ENCODE results near the gene SORBS1. TPM values are rescaled to one million over a fixed set of nuclear protein-coding genes. Genes with fewer than 3 reads are reported as not detected.

Gene SORBS1
- total and polyA plus RNA-seq, 4 donors, result 33.2 to 71.3 (median 44.1) TPM

DNA sequence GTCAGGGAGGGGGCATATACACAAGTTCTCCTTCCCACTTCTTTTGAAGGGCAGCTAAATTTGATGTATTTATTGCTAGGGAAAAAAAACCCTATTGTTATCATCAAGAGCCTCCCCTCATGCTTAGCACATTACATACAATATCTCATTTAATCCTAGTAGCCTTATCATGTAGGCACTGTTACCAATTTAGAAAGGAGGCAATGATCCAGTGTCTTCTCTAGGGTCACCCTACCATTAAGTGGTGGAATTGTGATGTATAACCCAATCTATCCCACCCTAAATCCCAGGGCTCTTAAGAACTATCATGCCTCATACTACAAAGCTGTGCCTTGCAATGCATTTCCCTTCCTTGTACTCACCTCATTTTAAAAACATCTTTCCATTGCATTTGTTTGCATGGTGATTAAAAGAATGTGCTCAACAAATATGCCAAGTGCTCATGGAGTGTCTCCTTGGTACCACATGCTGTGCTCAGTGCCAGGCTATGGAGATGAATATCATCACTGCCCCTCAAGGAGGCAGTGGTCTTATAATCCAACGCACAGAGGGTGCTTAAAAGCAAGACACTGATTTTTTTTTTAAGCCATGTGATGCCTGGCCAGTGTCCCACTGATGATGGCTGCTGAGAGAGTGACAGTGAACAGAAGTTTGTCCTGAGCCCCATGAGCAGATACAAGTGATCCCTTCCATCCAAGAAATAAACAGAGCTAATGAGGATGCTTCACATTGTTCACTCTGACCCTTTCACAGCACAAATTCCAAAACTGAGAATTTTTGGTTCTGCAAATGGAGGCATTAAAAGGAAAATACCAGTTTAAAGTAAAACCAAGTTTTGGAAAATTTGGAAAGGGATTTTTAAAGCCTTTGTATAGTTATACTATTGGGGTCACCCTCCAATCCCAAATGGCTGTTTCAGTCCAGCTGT lies 98.2 kb downstream of the SORBS1 start:
- H3K27me3 ChIP-seq (ENCODE audit: control insufficient read depth in 4 of 4, insufficient read depth in 4 of 4, low read length in 3 of 4), result no peaks in the 10 kb centered on the region
- no peak overlapping the region for H3K9ac ChIP-seq (ENCODE audit: low read depth in 1 of 2, low read length in 2 of 2)
- DNase-seq (ENCODE audit: low spot score), result no peak
- no peak overlapping the region for H3K4me3 ChIP-seq (ENCODE audit: low read depth in 1 of 3, low read length in 3 of 3)
- TF ChIP-seq NR2F2 (IDR thresholded peaks at IDR 0.05) (peak; percentile 91), FOXA2 (IDR thresholded peaks at IDR 0.05) (no peak), RXRA (IDR thresholded peaks at IDR 0.05) (peak; percentile 34 to 42), YY1 (IDR thresholded peaks at IDR 0.05) (peak; percentile 48), MAX (IDR thresholded peaks at IDR 0.05) (no peak), GABPA (IDR thresholded peaks at IDR 0.05 in 1 of 2, conservative IDR thresholded peaks at IDR 0.05 in 1 of 2) (no peak), SP1 (IDR thresholded peaks at IDR 0.05) (peak; percentile 39)
- H3K27ac ChIP-seq (ENCODE audit: low read depth in 1 of 2, low read length in 2 of 2), result peak overlapping the region; percentile 51 to 57
- peaks cover 12 to 24% (median 20%) of the 10 kb centered on the region in 4 donors for H3K4me1 ChIP-seq (ENCODE audit: control insufficient read depth in 4 of 4, insufficient read depth in 4 of 4, low read length in 3 of 4)
- H3K36me3 ChIP-seq (ENCODE audit: control insufficient read depth in 4 of 4, insufficient read depth in 3 of 4, low read depth in 1 of 4, low read length in 3 of 4), result no peaks in the 10 kb centered on the region
- 80% methylated on average over 1 of the region's 1 CpG for WGBS
- H3K9me3 ChIP-seq (ENCODE audit: control insufficient read depth in 4 of 4, low read length in 3 of 4), result no peaks in the 10 kb centered on the region

DNA sequence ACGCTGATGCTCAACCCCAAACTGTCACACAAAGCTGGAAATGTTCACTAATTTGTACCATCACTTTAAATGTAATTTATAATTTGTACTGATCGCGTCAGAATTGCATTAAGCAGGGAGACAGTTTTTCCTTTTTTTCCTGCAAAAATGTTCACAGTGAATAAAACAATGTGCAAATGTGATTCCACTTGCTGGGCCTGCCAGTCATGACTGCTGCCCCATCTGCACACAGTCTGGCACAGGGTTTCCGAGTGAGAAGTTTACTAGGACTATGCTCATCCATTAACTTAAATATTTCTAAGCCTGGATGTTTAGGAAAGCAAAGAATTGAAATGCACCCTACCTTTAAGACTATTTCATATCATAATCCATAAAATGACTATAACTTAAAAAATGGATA lies 99.6 kb downstream of the SORBS1 start:
- Histone ChIP-seq H3K9me3 (ENCODE audit: control insufficient read depth in 4 of 4, low read length in 3 of 4) (no peaks in the 10 kb centered on the region), H3K4me3 (ENCODE audit: low read depth in 1 of 3, low read length in 3 of 3) (no peak overlapping the region), H3K27ac (ENCODE audit: low read depth in 1 of 2, low read length in 2 of 2) (no peak overlapping the region), H3K27me3 (ENCODE audit: control insufficient read depth in 4 of 4, insufficient read depth in 4 of 4, low read length in 3 of 4) (no peaks in the 10 kb centered on the region), H3K4me1 (ENCODE audit: control insufficient read depth in 4 of 4, insufficient read depth in 4 of 4, low read length in 3 of 4) (peaks cover 15 to 38% (median 25%) of the 10 kb centered on the region in 4 donors), H3K36me3 (ENCODE audit: control insufficient read depth in 4 of 4, insufficient read depth in 3 of 4, low read depth in 1 of 4, low read length in 3 of 4) (no peaks in the 10 kb centered on the region), H3K9ac (ENCODE audit: low read depth in 1 of 2, low read length in 2 of 2) (no peak overlapping the region)
- TF ChIP-seq SP1 (IDR thresholded peaks at IDR 0.05) (no peak), TAF1 (conservative IDR thresholded peaks at IDR 0.05) (no peak), JUND (IDR thresholded peaks at IDR 0.05) (no peak), FOXA2 (IDR thresholded peaks at IDR 0.05) (no peak), EGR1 (IDR thresholded peaks at IDR 0.05; ENCODE audit: low read depth in 2 of 2) (no peak), YY1 (IDR thresholded peaks at IDR 0.05) (no peak), HNF4G (IDR thresholded peaks at IDR 0.05) (no peak), NR2F2 (IDR thresholded peaks at IDR 0.05) (no peak), MAX (IDR thresholded peaks at IDR 0.05) (no peak)
- TF ChIP-seq, protein P1, sequence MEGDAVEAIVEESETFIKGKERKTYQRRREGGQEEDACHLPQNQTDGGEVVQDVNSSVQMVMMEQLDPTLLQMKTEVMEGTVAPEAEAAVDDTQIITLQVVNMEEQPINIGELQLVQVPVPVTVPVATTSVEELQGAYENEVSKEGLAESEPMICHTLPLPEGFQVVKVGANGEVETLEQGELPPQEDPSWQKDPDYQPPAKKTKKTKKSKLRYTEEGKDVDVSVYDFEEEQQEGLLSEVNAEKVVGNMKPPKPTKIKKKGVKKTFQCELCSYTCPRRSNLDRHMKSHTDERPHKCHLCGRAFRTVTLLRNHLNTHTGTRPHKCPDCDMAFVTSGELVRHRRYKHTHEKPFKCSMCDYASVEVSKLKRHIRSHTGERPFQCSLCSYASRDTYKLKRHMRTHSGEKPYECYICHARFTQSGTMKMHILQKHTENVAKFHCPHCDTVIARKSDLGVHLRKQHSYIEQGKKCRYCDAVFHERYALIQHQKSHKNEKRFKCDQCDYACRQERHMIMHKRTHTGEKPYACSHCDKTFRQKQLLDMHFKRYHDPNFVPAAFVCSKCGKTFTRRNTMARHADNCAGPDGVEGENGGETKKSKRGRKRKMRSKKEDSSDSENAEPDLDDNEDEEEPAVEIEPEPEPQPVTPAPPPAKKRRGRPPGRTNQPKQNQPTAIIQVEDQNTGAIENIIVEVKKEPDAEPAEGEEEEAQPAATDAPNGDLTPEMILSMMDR (IDR thresholded peaks at IDR 0.05; ENCODE audit: low read depth, low read length, missing input control), result no peak
- no peak for DNase-seq (ENCODE audit: low spot score)
- 90% methylated on average over 4 of the region's 4 CpGs for WGBS

- H3K36me3 ChIP-seq (ENCODE audit: control insufficient read depth in 4 of 4, insufficient read depth in 3 of 4, low read depth in 1 of 4, low read length in 3 of 4), result no peaks in the 10 kb centered on the region
- H3K27ac ChIP-seq (ENCODE audit: low read depth in 1 of 2, low read length in 2 of 2), result peak overlapping the region; percentile 91 to 99
- DNase-seq (ENCODE audit: low spot score), result no peak
- TF ChIP-seq TAF1 (conservative IDR thresholded peaks at IDR 0.05) (no peak), SP1 (IDR thresholded peaks at IDR 0.05) (peak; percentile 61), RXRA (IDR thresholded peaks at IDR 0.05) (peak; percentile 71 to 73), NR2F2 (IDR thresholded peaks at IDR 0.05) (peak; percentile 90), FOXA2 (IDR thresholded peaks at IDR 0.05) (no peak), FOXA1 (IDR thresholded peaks at IDR 0.05) (no peak), YY1 (IDR thresholded peaks at IDR 0.05) (no peak), RAD21 (IDR thresholded peaks at IDR 0.05) (peak in 1 of 2 donors; percentile 31)
- TF ChIP-seq, protein P2, sequence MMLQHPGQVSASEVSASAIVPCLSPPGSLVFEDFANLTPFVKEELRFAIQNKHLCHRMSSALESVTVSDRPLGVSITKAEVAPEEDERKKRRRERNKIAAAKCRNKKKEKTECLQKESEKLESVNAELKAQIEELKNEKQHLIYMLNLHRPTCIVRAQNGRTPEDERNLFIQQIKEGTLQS (IDR thresholded peaks at IDR 0.05), result no peak
- TF ChIP-seq, protein P3, sequence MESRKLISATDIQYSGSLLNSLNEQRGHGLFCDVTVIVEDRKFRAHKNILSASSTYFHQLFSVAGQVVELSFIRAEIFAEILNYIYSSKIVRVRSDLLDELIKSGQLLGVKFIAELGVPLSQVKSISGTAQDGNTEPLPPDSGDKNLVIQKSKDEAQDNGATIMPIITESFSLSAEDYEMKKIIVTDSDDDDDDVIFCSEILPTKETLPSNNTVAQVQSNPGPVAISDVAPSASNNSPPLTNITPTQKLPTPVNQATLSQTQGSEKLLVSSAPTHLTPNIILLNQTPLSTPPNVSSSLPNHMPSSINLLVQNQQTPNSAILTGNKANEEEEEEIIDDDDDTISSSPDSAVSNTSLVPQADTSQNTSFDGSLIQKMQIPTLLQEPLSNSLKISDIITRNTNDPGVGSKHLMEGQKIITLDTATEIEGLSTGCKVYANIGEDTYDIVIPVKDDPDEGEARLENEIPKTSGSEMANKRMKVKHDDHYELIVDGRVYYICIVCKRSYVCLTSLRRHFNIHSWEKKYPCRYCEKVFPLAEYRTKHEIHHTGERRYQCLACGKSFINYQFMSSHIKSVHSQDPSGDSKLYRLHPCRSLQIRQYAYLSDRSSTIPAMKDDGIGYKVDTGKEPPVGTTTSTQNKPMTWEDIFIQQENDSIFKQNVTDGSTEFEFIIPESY (IDR thresholded peaks at IDR 0.05), result no peak
- TF ChIP-seq, protein P4, sequence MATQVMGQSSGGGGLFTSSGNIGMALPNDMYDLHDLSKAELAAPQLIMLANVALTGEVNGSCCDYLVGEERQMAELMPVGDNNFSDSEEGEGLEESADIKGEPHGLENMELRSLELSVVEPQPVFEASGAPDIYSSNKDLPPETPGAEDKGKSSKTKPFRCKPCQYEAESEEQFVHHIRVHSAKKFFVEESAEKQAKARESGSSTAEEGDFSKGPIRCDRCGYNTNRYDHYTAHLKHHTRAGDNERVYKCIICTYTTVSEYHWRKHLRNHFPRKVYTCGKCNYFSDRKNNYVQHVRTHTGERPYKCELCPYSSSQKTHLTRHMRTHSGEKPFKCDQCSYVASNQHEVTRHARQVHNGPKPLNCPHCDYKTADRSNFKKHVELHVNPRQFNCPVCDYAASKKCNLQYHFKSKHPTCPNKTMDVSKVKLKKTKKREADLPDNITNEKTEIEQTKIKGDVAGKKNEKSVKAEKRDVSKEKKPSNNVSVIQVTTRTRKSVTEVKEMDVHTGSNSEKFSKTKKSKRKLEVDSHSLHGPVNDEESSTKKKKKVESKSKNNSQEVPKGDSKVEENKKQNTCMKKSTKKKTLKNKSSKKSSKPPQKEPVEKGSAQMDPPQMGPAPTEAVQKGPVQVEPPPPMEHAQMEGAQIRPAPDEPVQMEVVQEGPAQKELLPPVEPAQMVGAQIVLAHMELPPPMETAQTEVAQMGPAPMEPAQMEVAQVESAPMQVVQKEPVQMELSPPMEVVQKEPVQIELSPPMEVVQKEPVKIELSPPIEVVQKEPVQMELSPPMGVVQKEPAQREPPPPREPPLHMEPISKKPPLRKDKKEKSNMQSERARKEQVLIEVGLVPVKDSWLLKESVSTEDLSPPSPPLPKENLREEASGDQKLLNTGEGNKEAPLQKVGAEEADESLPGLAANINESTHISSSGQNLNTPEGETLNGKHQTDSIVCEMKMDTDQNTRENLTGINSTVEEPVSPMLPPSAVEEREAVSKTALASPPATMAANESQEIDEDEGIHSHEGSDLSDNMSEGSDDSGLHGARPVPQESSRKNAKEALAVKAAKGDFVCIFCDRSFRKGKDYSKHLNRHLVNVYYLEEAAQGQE (IDR thresholded peaks at IDR 0.05), result no peak
- H3K9me3 ChIP-seq (ENCODE audit: control insufficient read depth in 4 of 4, low read length in 3 of 4), result no peaks in the 10 kb centered on the region
- peak overlapping the region in 1 of 2 donors; percentile 26 for H3K9ac ChIP-seq (ENCODE audit: low read depth in 1 of 2, low read length in 2 of 2)
- no peak overlapping the region for H3K4me3 ChIP-seq (ENCODE audit: low read depth in 1 of 3, low read length in 3 of 3)
- WGBS, result 61% methylated on average over 9 of the region's 9 CpGs
- H3K4me1 ChIP-seq (ENCODE audit: control insufficient read depth in 4 of 4, insufficient read depth in 4 of 4, low read length in 3 of 4), result peaks cover 15 to 44% (median 28%) of the 10 kb centered on the region in 4 donors
- H3K27me3 ChIP-seq (ENCODE audit: control insufficient read depth in 4 of 4, insufficient read depth in 4 of 4, low read length in 3 of 4), result no peaks in the 10 kb centered on the region
Measured at GRCh38 chr10:95459446-95460045, 101.6 kb downstream of the SORBS1 start.

Data from liver (tissue), 9 donors.